SJSA1 (cell line): ENCODE measurements around the gene CRLF2. TPM values are rescaled to one million over a fixed set of nuclear protein-coding genes. Genes with fewer than 3 reads are reported as not detected.

Experiments used
- DNase-seq, 2 experiments: peaks; one replicate each; pipeline ENCODE4 v3.0.0-alpha.2; 2015 to 2020; ENCODE audit warnings: low spot score in 2 of 2, low read depth in 1 of 2
- H3K27ac ChIP-seq: fragments of 250-450 bp; sonication (Bioruptor Pico); 2 replicates; pipeline ENCODE4 v1.5.1; 2020; ENCODE audit warnings: mild to moderate bottlenecking, moderate library complexity
- H3K27me3 ChIP-seq: fragments of 250-450 bp; sonication (Bioruptor Pico); replicated peaks from 2 replicates; pipeline ENCODE4 v1.5.1; 2020; ENCODE audit warnings: mild to moderate bottlenecking, moderate library complexity
- H3K36me3 ChIP-seq: fragments of 250-450 bp; sonication (Bioruptor Pico); 2 replicates; pipeline ENCODE4 v1.5.1; 2020; ENCODE audit warnings: mild to moderate bottlenecking
- H3K4me1 ChIP-seq: fragments of 250-450 bp; sonication (Bioruptor Pico); replicated peaks from 2 replicates; pipeline ENCODE4 v1.6.1; 2021; ENCODE audit warnings: mild to moderate bottlenecking
- H3K4me3 ChIP-seq: fragments of 250-450 bp; sonication (Bioruptor Pico); 2 replicates; pipeline ENCODE4 v1.5.1; 2020; ENCODE audit warnings: mild to moderate bottlenecking
- H3K9me3 ChIP-seq: fragments of 250-450 bp; sonication (Bioruptor Pico); replicated peaks from 2 replicates; pipeline ENCODE4 v1.5.1; 2020; ENCODE audit warnings: mild to moderate bottlenecking
- total RNA-seq: library from RNA; depleted of rRNA; stranded (reverse); fragments of >200 nt; shearing (Covaris generic); gene quantifications from 2 replicates; pipeline ENCODE4 v1.2.3, GENCODE V29; 2014

CRLF2 gene
- total RNA-seq, 1 experiment from 2014 or later: not detected

GRCh38 chrX:1226249-1226648 lies 13.8 kb upstream of the CRLF2 start:
- no peak overlapping the region for H3K4me3 ChIP-seq
- DNase-seq: no peak
- 0 out of 2 replicates have a peak, but pooled peaks cover 3% of the 10 kb centered on the region for H3K9me3 ChIP-seq
- H3K27ac ChIP-seq: no peak overlapping the region
- no peaks in the 10 kb centered on the region for H3K36me3 ChIP-seq
- no peaks in the 10 kb centered on the region for H3K27me3 ChIP-seq
- H3K4me1 ChIP-seq: no peaks in the 10 kb centered on the region

GRCh38 chrX:1224954-1225353 lies 12.5 kb upstream of the CRLF2 start:
- DNase-seq: no peak
- no peak overlapping the region for H3K27ac ChIP-seq
- H3K36me3 ChIP-seq: no peaks in the 10 kb centered on the region
- H3K4me1 ChIP-seq: no peaks in the 10 kb centered on the region
- no peak overlapping the region for H3K4me3 ChIP-seq
- H3K9me3 ChIP-seq: 0 out of 2 replicates have a peak, but pooled peaks cover 3% of the 10 kb centered on the region
- no peaks in the 10 kb centered on the region for H3K27me3 ChIP-seq

GRCh38 chrX:1223242-1223600 lies 10.8 kb upstream of the CRLF2 start:
- Histone ChIP-seq H3K9me3 (0 out of 2 replicates have a peak, but pooled peaks cover 3% of the 10 kb centered on the region), H3K4me1 (no peaks in the 10 kb centered on the region), H3K27me3 (no peaks in the 10 kb centered on the region), H3K36me3 (no peaks in the 10 kb centered on the region), H3K4me3 (no peak overlapping the region), H3K27ac (no peak overlapping the region)
- no peak for DNase-seq

- 0 out of 2 replicates have a peak, but pooled peaks cover 3% of the 10 kb centered on the region for H3K9me3 ChIP-seq
- H3K27me3 ChIP-seq: no peaks in the 10 kb centered on the region
- no peaks in the 10 kb centered on the region for H3K4me1 ChIP-seq
- H3K36me3 ChIP-seq: no peaks in the 10 kb centered on the region
- DNase-seq: no peak
- H3K4me3 ChIP-seq: no peak overlapping the region
- H3K27ac ChIP-seq: no peak overlapping the region
Measured at GRCh38 chrX:1222531-1223241, 10.2 kb upstream of the CRLF2 start.

GRCh38 chrX:1221296-1221845 lies 8.9 kb upstream of the CRLF2 start:
- Histone ChIP-seq H3K27me3 (no peaks in the 10 kb centered on the region), H3K36me3 (no peaks in the 10 kb centered on the region), H3K9me3 (peaks cover 3% of the 10 kb centered on the region; the same call in 1 of the 2 replicates), H3K27ac (no peak overlapping the region), H3K4me1 (no peaks in the 10 kb centered on the region), H3K4me3 (no peak overlapping the region)
- no peak for DNase-seq

GRCh38 chrX:1218286-1218685 lies 5.8 kb upstream of the CRLF2 start:
- Histone ChIP-seq H3K4me1 (no peaks in the 10 kb centered on the region), H3K27ac (no peak overlapping the region), H3K9me3 (peaks cover 2% of the 10 kb centered on the region; the same call in 1 of the 2 replicates), H3K27me3 (no peaks in the 10 kb centered on the region), H3K36me3 (no peaks in the 10 kb centered on the region), H3K4me3 (no peak overlapping the region)
- DNase-seq: no peak

GRCh38 chrX:1215123-1215823 lies 2.8 kb upstream of the CRLF2 start:
- Histone ChIP-seq H3K4me1 (no peaks in the 10 kb centered on the region), H3K27me3 (no peaks in the 10 kb centered on the region), H3K9me3 (no peaks in the 10 kb centered on the region; the same call in 1 of the 2 replicates), H3K27ac (no peak overlapping the region), H3K36me3 (no peaks in the 10 kb centered on the region), H3K4me3 (no peak overlapping the region)
- no peak for DNase-seq

GRCh38 chrX:1213971-1214370 lies 1.5 kb upstream of the CRLF2 start:
- no peak for DNase-seq
- Histone ChIP-seq H3K4me3 (no peak overlapping the region), H3K9me3 (no peaks in the 10 kb centered on the region; the same call in 1 of the 2 replicates)

GRCh38 chrX:1210844-1211243 lies 1.6 kb downstream of the CRLF2 start:
- DNase-seq: no peak
- no peaks in the 10 kb centered on the region for H3K9me3 ChIP-seq
- no peaks in the 10 kb centered on the region for H3K4me1 ChIP-seq
- no peak overlapping the region for H3K4me3 ChIP-seq
- no peak overlapping the region for H3K27ac ChIP-seq
- no peaks in the 10 kb centered on the region for H3K27me3 ChIP-seq
- no peaks in the 10 kb centered on the region for H3K36me3 ChIP-seq

More at GRCh38 chrX:1213971-1214370, 1.5 kb upstream of the CRLF2 start:
- Histone ChIP-seq H3K36me3 (no peaks in the 10 kb centered on the region), H3K27ac (no peak overlapping the region), H3K27me3 (no peaks in the 10 kb centered on the region), H3K4me1 (no peaks in the 10 kb centered on the region)

- no peak overlapping the region for H3K27ac ChIP-seq
Measured at GRCh38 chrX:1207496-1208025, 4.9 kb downstream of the CRLF2 start.

GRCh38 chrX:1205681-1206611 lies 6.5 kb downstream of the CRLF2 start:
- no peaks in the 10 kb centered on the region for H3K4me1 ChIP-seq
- peak in 1 of 2 experiments; percentile 17 for DNase-seq
- no peaks in the 10 kb centered on the region for H3K36me3 ChIP-seq
- H3K27me3 ChIP-seq: no peaks in the 10 kb centered on the region
- H3K9me3 ChIP-seq: no peaks in the 10 kb centered on the region
- no peak overlapping the region for H3K4me3 ChIP-seq
- no peak overlapping the region for H3K27ac ChIP-seq

More at GRCh38 chrX:1207496-1208025, 4.9 kb downstream of the CRLF2 start:
- DNase-seq: no peak
- Histone ChIP-seq H3K9me3 (no peaks in the 10 kb centered on the region), H3K36me3 (no peaks in the 10 kb centered on the region), H3K27me3 (no peaks in the 10 kb centered on the region), H3K4me1 (no peaks in the 10 kb centered on the region), H3K4me3 (no peak overlapping the region)

GRCh38 chrX:1202251-1202650 lies 10.2 kb downstream of the CRLF2 start:
- DNase-seq: peak in 1 of 2 experiments; percentile 34
- H3K27ac ChIP-seq: no peak overlapping the region
- peaks cover 2% of the 10 kb centered on the region; the same call in 1 of the 2 replicates for H3K9me3 ChIP-seq
- H3K27me3 ChIP-seq: no peaks in the 10 kb centered on the region
- no peak overlapping the region for H3K4me3 ChIP-seq
- no peaks in the 10 kb centered on the region for H3K36me3 ChIP-seq
- H3K4me1 ChIP-seq: no peaks in the 10 kb centered on the region

- DNase-seq: peak in 1 of 2 experiments; percentile 11
- Histone ChIP-seq H3K4me3 (no peak overlapping the region), H3K27me3 (no peaks in the 10 kb centered on the region), H3K9me3 (peaks cover 5% of the 10 kb centered on the region), H3K4me1 (no peaks in the 10 kb centered on the region), H3K36me3 (no peaks in the 10 kb centered on the region), H3K27ac (no peak overlapping the region)
Measured at GRCh38 chrX:1196436-1196835, 16.0 kb downstream of the CRLF2 start.
